Duodenal mucosa (tissue), 2 donors: ENCODE results near the gene MYF5.

Experiments
- H3K27ac ChIP-seq: one replicate; pipeline ENCODE4 v1.7.0; 2013; ENCODE audit warnings: low read depth, low read length
- H3K27me3 ChIP-seq, 2 donors: one replicate each; pipeline ENCODE4 v1.7.0; 2013; ENCODE audit warnings: low read length in 2 of 2, control low read depth in 1 of 2; ENCODE audit not compliant: insufficient read depth in 2 of 2, control insufficient read depth in 1 of 2
- H3K36me3 ChIP-seq, 2 donors: one replicate each; pipeline ENCODE4 v1.7.0; 2013; ENCODE audit warnings: low read length in 2 of 2, control low read depth in 1 of 2; ENCODE audit not compliant: insufficient read depth in 2 of 2, control insufficient read depth in 1 of 2
- H3K4me1 ChIP-seq, 2 donors: one replicate each; pipeline ENCODE4 v1.7.0; 2013; ENCODE audit warnings: low read length in 2 of 2, control low read depth in 1 of 2; ENCODE audit not compliant: insufficient read depth in 2 of 2, control insufficient read depth in 1 of 2
- H3K4me3 ChIP-seq, 2 donors: one replicate each; pipeline ENCODE4 v1.7.0; 2013; ENCODE audit warnings: low read length in 2 of 2, low read depth in 1 of 2
- H3K9ac ChIP-seq, 2 donors: one replicate each; pipeline ENCODE4 v1.7.0; 2013; ENCODE audit warnings: low read length in 2 of 2, low read depth in 1 of 2
- H3K9me3 ChIP-seq, 2 donors: one replicate each; pipeline ENCODE4 v1.7.0; 2013; ENCODE audit warnings: low read length in 2 of 2, control low read depth in 1 of 2; ENCODE audit not compliant: control insufficient read depth in 1 of 2

The MYF5 gene

GRCh38 chr12:80707830-80708258 is 8.9 kb upstream of the MYF5 start:
- Histone ChIP-seq H3K27ac (no peak overlapping the region), H3K4me3 (no peak overlapping the region), H3K9ac (no peak overlapping the region), H3K9me3 (no peaks in the 10 kb centered on the region), H3K27me3 (peaks cover 0 to 5% of the 10 kb centered on the region in 2 donors), H3K36me3 (no peaks in the 10 kb centered on the region), H3K4me1 (no peaks in the 10 kb centered on the region)

GRCh38 chr12:80708259-80708974 is 8.3 kb upstream of the MYF5 start:
- no peaks in the 10 kb centered on the region for H3K9me3 ChIP-seq
- H3K4me3 ChIP-seq, result no peak overlapping the region
- peaks cover 0 to 6% of the 10 kb centered on the region in 2 donors for H3K27me3 ChIP-seq
- no peaks in the 10 kb centered on the region for H3K4me1 ChIP-seq
- H3K9ac ChIP-seq, result no peak overlapping the region
- H3K27ac ChIP-seq, result no peak overlapping the region
- no peaks in the 10 kb centered on the region for H3K36me3 ChIP-seq

DNA sequence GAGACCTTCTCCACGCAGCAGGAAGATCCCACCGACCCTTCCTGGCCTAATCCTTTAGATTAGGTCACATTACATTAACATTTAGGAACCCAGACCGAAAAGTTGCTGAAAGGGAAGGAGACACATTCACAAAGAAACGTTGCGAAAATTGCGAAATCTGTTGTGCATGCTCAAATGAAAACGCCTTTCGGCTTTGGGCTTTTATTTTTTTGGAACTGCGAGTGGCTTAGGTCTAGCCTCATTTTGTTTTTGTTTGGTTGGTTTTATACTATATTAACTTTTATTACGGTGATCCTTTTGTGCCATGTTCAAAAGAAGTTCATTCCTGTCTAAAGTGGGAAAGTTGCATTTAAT is 7.8 kb upstream of the MYF5 start:
- Histone ChIP-seq H3K9me3 (no peaks in the 10 kb centered on the region), H3K27me3 (peaks cover 0 to 10% of the 10 kb centered on the region in 2 donors), H3K9ac (no peak overlapping the region), H3K27ac (no peak overlapping the region), H3K36me3 (no peaks in the 10 kb centered on the region), H3K4me1 (no peaks in the 10 kb centered on the region), H3K4me3 (no peak overlapping the region)

GRCh38 chr12:80709811-80710726 is 6.6 kb upstream of the MYF5 start:
- Histone ChIP-seq H3K27ac (no peak overlapping the region), H3K4me3 (no peak overlapping the region), H3K9ac (no peak overlapping the region), H3K9me3 (no peaks in the 10 kb centered on the region), H3K27me3 (peaks cover 4 to 21% of the 10 kb centered on the region in 2 donors), H3K4me1 (no peaks in the 10 kb centered on the region), H3K36me3 (no peaks in the 10 kb centered on the region)

GRCh38 chr12:80710727-80711449 is 5.8 kb upstream of the MYF5 start:
- no peaks in the 10 kb centered on the region for H3K4me1 ChIP-seq
- H3K9ac ChIP-seq, result no peak overlapping the region
- no peaks in the 10 kb centered on the region for H3K36me3 ChIP-seq
- H3K4me3 ChIP-seq, result no peak overlapping the region
- H3K9me3 ChIP-seq, result no peaks in the 10 kb centered on the region
- H3K27ac ChIP-seq, result no peak overlapping the region
- H3K27me3 ChIP-seq, result peaks cover 4 to 30% of the 10 kb centered on the region in 2 donors

GRCh38 chr12:80711866-80712265 is 4.8 kb upstream of the MYF5 start:
- H3K4me3 ChIP-seq, result no peak overlapping the region
- H3K9ac ChIP-seq, result no peak overlapping the region
- H3K9me3 ChIP-seq, result no peaks in the 10 kb centered on the region
- no peaks in the 10 kb centered on the region for H3K4me1 ChIP-seq
- no peak overlapping the region for H3K27ac ChIP-seq
- peaks cover 4 to 37% of the 10 kb centered on the region in 2 donors for H3K27me3 ChIP-seq
- no peaks in the 10 kb centered on the region for H3K36me3 ChIP-seq

DNA sequence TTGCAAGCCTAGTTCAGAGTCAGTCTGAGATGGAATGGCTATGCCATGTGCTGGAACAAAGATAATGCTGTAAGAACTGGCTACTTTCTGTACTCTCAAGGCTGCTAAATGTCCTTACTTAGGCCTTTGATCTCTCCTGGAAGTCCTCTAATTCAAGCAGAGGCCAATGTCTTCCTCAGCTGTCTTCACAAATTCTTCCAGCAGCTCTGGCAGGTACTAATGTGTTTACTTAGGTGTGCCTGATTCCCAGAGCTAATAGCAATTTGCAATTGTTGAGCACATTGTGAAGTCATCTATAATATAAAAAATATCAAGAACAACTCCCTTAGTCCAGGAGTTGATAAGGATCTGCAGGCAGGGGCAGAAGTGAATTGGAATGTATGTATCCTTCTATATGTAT is 3.8 kb upstream of the MYF5 start:
- H3K36me3 ChIP-seq, result no peaks in the 10 kb centered on the region
- H3K9me3 ChIP-seq, result no peaks in the 10 kb centered on the region
- H3K27me3 ChIP-seq, result peaks cover 4 to 37% of the 10 kb centered on the region in 2 donors
- H3K9ac ChIP-seq, result no peak overlapping the region
- H3K27ac ChIP-seq, result no peak overlapping the region
- no peak overlapping the region for H3K4me3 ChIP-seq
- H3K4me1 ChIP-seq, result no peaks in the 10 kb centered on the region

GRCh38 chr12:80713419-80713818 is 3.3 kb upstream of the MYF5 start:
- Histone ChIP-seq H3K9ac (no peak overlapping the region), H3K36me3 (no peaks in the 10 kb centered on the region), H3K4me1 (no peaks in the 10 kb centered on the region), H3K27ac (no peak overlapping the region), H3K27me3 (peaks cover 4 to 37% of the 10 kb centered on the region in 2 donors), H3K4me3 (no peak overlapping the region), H3K9me3 (no peaks in the 10 kb centered on the region)

DNA sequence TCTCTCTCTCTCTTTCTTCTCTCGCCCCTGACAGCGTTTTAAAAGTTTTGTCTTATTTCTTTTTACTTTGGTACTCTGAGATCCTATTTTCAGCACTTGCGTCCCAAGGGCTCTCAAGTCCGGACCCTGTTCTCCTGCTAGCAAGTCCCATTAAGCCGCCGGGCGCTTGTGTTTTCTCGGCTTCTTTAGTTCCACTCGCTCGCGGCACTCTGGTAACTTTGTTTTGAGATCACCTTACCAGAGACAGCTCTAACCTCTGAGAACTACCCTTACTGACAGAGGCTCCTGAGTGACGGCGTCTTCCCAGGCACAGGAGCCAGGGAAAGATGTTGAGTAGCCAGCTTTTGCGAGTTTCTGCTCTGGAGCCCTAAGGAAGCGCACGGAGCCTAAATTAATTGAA is 2.7 kb upstream of the MYF5 start:
- no peak overlapping the region for H3K9ac ChIP-seq
- peaks cover 4 to 33% of the 10 kb centered on the region in 2 donors for H3K27me3 ChIP-seq
- H3K27ac ChIP-seq, result no peak overlapping the region
- no peaks in the 10 kb centered on the region for H3K9me3 ChIP-seq
- no peaks in the 10 kb centered on the region for H3K4me1 ChIP-seq
- no peaks in the 10 kb centered on the region for H3K36me3 ChIP-seq
- no peak overlapping the region for H3K4me3 ChIP-seq

DNA sequence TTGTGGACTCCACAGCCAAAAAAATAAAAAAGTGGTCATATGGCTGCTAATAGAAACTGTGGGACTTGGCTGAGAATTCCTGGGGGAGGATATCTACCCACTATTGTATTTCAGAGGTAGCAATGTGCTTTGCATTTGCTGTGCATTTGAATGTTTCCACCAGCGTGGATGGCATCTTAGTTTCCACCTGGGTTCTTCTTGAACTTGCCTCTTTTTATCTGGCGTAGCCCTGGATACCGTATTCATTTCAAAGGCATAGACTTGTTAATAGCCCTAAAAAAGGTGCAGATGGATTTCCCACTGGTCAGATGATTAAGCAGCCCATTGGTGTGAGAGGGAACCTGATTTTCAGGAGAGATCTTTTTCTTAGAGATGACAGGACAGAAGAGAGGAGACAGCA is 1.9 kb upstream of the MYF5 start:
- no peak overlapping the region for H3K27ac ChIP-seq
- H3K4me1 ChIP-seq, result no peaks in the 10 kb centered on the region
- peaks cover 4 to 33% of the 10 kb centered on the region in 2 donors for H3K27me3 ChIP-seq
- H3K9ac ChIP-seq, result no peak overlapping the region
- no peaks in the 10 kb centered on the region for H3K9me3 ChIP-seq
- no peaks in the 10 kb centered on the region for H3K36me3 ChIP-seq
- H3K4me3 ChIP-seq, result no peak overlapping the region
